IMR-90 (cell line): Measurements from ENCODE around the gene CD93.

Source experiments
- BHLHE40 ChIP-seq: fragments of 150-350 bp; IDR thresholded peaks from 2 replicates; pipeline ENCODE4 v1.6.1; 2016; ENCODE audit warnings: mild to moderate bottlenecking, low read depth, low read length
- CEBPB ChIP-seq: IDR thresholded peaks from 2 replicates; pipeline ENCODE4 v1.6.1; 2012; ENCODE audit warnings: low read depth, low read length, improper control_type of control experiment
- CTCF ChIP-seq: conservative IDR thresholded peaks from 2 replicates; pipeline ENCODE4 v1.5.1; 2012; ENCODE audit warnings: mild to moderate bottlenecking, low read depth, low read length, improper control_type of control experiment
- FOS ChIP-seq: fragments of 150-350 bp; IDR thresholded peaks from 2 replicates; pipeline ENCODE4 v1.6.1; 2016; ENCODE audit warnings: low read depth, low read length
- MAFK ChIP-seq: IDR thresholded peaks from 2 replicates; pipeline ENCODE4 v1.6.1; 2012; ENCODE audit warnings: low read depth, low read length, improper control_type of control experiment
- MAZ ChIP-seq: IDR thresholded peaks from 2 replicates; pipeline ENCODE4 v1.6.1; 2012; ENCODE audit warnings: low read depth, mild to moderate bottlenecking, low read length, improper control_type of control experiment, moderate library complexity, borderline replicate concordance
- MXI1 ChIP-seq: IDR thresholded peaks from 2 replicates; pipeline ENCODE4 v1.6.1; 2012; ENCODE audit warnings: low read depth, mild to moderate bottlenecking, low read length, moderate library complexity, borderline replicate concordance
- POLR2A ChIP-seq: IDR thresholded peaks from 2 replicates; pipeline ENCODE4 v1.6.1; 2012; ENCODE audit warnings: mild to moderate bottlenecking, low read depth, low read length
- RAD21 ChIP-seq: IDR thresholded peaks from 2 replicates; pipeline ENCODE4 v1.6.1; 2012; ENCODE audit warnings: low read length, improper control_type of control experiment
- RCOR1 ChIP-seq: IDR thresholded peaks from 2 replicates; pipeline ENCODE4 v1.6.1; 2012; ENCODE audit warnings: mild to moderate bottlenecking, low read length, improper control_type of control experiment; ENCODE audit not compliant: insufficient replicate concordance
- RFX5 ChIP-seq: IDR thresholded peaks from 2 replicates; pipeline ENCODE4 v1.8.0; 2012; ENCODE audit warnings: low read depth, mild to moderate bottlenecking, low read length, moderate library complexity
- SMC3 ChIP-seq: fragments of 150-350 bp; IDR thresholded peaks from 2 replicates; pipeline ENCODE4 v1.6.1; 2016; ENCODE audit warnings: low read depth, mild to moderate bottlenecking, antibody characterized with exemption, low read length, moderate library complexity
- TF ChIP-seq, protein P1 (sequence below): fragments of 150-350 bp; IDR thresholded peaks from 2 replicates; pipeline ENCODE4 v1.6.1; 2016; ENCODE audit warnings: low read depth, mild to moderate bottlenecking, low read length, moderate library complexity, borderline replicate concordance
- TF ChIP-seq, protein P2 (sequence below): fragments of 150-350 bp; IDR thresholded peaks from 2 replicates; pipeline ENCODE4 v1.6.1; 2017; ENCODE audit warnings: mild to moderate bottlenecking, antibody characterized with exemption, low read length, low read depth

DNA sequence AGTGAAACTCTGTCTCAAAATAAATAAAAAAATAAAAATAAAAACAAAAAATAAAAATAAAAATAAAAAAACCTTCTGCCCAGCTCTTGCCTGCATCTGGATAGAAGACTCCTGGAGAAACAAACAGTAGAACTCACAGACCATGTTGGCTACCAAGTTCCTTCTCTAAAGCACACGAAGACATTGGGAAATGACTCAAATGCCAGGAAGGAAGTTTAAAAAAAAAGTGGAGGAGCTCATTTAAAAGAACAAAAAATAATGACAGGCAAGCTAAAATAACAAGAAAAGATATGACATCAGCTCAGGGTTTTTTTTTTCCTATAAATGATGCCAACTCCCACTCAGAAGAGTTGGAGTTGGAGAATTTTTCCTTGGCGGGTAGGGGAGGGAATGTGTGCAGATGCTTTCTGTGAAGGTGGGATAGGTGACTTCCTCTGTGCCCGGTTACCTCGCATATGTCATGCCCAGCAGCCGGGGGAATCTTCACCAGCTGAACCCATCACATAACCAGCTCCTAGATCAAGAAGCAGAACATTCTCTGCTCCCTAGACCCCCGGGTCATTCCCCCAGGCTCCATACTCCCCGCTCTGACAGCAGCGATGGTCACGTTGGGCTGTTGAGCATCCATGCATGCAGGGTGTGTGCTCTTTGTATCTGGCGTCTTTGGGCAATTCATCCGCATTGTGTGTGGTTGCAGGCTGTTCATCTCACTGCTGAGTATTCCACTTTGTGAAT lies 17.3 kb upstream of the CD93 start:
- TF ChIP-seq CTCF, result no peak
- TF ChIP-seq, protein P1, sequence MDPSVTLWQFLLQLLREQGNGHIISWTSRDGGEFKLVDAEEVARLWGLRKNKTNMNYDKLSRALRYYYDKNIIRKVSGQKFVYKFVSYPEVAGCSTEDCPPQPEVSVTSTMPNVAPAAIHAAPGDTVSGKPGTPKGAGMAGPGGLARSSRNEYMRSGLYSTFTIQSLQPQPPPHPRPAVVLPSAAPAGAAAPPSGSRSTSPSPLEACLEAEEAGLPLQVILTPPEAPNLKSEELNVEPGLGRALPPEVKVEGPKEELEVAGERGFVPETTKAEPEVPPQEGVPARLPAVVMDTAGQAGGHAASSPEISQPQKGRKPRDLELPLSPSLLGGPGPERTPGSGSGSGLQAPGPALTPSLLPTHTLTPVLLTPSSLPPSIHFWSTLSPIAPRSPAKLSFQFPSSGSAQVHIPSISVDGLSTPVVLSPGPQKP, result no peak
- TF ChIP-seq POLR2A, result no peak
- TF ChIP-seq MXI1, result no peak
- TF ChIP-seq RFX5, result no peak
- no peak for TF ChIP-seq CEBPB
- no peak for TF ChIP-seq RAD21
- no peak for TF ChIP-seq MAZ
- TF ChIP-seq, protein P2, sequence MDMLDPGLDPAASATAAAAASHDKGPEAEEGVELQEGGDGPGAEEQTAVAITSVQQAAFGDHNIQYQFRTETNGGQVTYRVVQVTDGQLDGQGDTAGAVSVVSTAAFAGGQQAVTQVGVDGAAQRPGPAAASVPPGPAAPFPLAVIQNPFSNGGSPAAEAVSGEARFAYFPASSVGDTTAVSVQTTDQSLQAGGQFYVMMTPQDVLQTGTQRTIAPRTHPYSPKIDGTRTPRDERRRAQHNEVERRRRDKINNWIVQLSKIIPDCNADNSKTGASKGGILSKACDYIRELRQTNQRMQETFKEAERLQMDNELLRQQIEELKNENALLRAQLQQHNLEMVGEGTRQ, result no peak
- no peak for TF ChIP-seq BHLHE40
- TF ChIP-seq RCOR1, result no peak
- TF ChIP-seq MAFK, result no peak
- no peak for TF ChIP-seq FOS
- no peak for TF ChIP-seq SMC3
